ENCODE data around the gene PRR23E.

PRR23E gene

DNA sequence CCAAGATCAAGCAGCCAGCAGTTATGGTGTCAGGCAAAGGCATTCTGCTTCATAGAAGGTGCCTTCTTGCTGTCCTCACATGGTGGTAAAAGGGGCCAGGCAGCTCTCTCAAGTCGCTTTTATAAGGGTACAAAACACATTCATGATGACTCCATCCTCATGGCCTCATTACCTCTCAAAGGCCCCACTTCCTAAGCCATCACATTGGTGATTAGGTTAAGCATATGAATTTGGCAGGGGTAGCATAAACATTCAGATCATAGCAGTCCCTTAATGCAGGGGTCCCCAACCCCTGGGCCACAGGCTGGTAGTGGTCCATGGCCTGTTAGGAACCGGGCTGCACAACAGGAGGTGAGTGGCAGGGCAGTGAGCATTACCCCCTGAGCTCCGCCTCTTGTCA is 42.8 kb downstream of the PRR23E start:
- DNase-seq = no peak

DNA sequence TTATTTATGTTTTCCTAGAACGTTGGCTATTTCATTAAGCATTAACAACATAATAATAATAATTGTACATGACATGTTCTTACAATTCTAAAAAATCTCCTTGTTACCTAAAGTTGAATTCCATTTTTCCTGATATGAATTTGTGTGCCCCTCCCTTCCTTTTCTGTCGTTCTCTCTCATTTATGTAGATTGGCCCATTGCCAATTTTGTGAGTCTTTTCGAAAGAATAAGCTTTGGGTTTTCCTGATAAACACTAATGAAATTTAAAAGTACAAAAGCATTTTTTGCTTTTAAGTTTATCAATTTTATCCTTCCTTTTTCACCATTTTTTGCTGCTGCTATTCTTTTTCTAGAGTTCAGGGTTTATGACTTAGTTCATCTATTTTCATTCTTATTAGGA is 44.9 kb downstream of the PRR23E start:
- DNase-seq = no peak

DNA sequence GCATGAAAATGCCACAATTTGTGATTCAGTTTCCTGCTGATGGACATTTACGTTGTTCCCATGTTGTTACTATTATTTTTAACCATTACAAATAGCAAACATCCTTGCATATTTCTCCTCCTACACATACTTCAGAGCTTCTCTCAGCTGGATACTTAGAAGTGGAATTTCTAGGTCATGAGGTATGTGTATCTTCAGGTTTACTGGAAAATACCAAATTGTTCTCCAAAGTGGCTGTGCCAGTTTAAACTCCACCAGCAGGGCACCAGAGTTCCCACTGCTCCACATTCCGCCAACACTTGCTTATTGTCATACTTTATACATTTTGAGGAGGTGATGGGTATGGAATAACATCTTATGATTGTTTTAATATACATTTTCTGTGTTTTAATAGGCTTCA is 45.7 kb downstream of the PRR23E start:
- no peak for DNase-seq

DNA sequence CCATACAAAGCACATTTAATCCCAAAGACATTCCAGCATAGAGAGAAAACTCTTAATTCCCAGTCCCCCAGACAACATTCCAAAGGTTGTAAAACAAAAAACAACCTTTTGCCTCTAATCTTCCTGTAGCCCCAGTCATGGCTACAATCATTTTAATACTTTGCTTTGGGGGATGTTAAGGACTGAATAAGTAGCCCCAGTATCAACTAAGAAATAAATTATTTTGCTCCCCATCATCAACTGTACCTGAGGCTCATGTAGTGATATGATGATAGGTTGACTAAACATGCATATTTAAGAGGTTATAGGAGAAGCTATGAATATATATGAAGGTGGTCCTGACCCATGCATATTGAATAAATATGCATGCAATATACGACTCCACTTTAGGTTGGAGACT is 54.4 kb downstream of the PRR23E start:
- no peak for DNase-seq

Measured in effector CD4-positive, alpha-beta T cell (primary cell).